Sigmoid colon (tissue), 4 donors: Measurements from ENCODE around the gene FAM135A.

Source experiments
- POLR2A ChIP-seq, 2 donors: fragments of 450-650 bp; IDR thresholded peaks; one replicate each; pipeline ENCODE4 v1.6.1; 2016; ENCODE audit warnings: antibody characterized with exemption in 2 of 2, mild to moderate bottlenecking in 2 of 2, moderate library complexity in 2 of 2
- POLR2AphosphoS5 ChIP-seq, 4 donors: sonication (generic); formaldehyde crosslinking; IDR thresholded peaks; one replicate each; pipeline ENCODE4 v1.6.1; 2017; ENCODE audit warnings: antibody characterized with exemption in 4 of 4
- TF ChIP-seq, protein P1 (sequence below), 4 experiments: fragments of 450-650 bp in 3 of 4; fragments of 200-600 bp in 1 of 4; IDR thresholded peaks; one replicate each; pipeline ENCODE4 v1.5.1; 2016 to 2019; ENCODE audit warnings: antibody characterized with exemption in 4 of 4, mild to moderate bottlenecking in 3 of 4, moderate library complexity in 2 of 4

- TF ChIP-seq POLR2AphosphoS5 (IDR thresholded peaks at IDR 0.05) (no peak), POLR2A (IDR thresholded peaks at IDR 0.05) (no peak)
- TF ChIP-seq, protein P1, sequence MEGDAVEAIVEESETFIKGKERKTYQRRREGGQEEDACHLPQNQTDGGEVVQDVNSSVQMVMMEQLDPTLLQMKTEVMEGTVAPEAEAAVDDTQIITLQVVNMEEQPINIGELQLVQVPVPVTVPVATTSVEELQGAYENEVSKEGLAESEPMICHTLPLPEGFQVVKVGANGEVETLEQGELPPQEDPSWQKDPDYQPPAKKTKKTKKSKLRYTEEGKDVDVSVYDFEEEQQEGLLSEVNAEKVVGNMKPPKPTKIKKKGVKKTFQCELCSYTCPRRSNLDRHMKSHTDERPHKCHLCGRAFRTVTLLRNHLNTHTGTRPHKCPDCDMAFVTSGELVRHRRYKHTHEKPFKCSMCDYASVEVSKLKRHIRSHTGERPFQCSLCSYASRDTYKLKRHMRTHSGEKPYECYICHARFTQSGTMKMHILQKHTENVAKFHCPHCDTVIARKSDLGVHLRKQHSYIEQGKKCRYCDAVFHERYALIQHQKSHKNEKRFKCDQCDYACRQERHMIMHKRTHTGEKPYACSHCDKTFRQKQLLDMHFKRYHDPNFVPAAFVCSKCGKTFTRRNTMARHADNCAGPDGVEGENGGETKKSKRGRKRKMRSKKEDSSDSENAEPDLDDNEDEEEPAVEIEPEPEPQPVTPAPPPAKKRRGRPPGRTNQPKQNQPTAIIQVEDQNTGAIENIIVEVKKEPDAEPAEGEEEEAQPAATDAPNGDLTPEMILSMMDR (IDR thresholded peaks at IDR 0.05) = peak in 1 of 4 experiments; percentile 20
These were observed 134.0 kb downstream of the FAM135A start for GRCh38 chr6:70547313-70547712.
